Activated CD4-positive, alpha-beta T cell treated with anti-CD3 and anti-CD28 coated beads, Interleukin-10, Interleukin-2, amounts not matched to agents 100 ng/mL and 50 ng/mL, durations not matched to agents 16 hours and 8 hours (primary cell): ENCODE results near the gene MYO5A.
"Not testable (repeated sequence)": the region's sequence is repeated elsewhere in the genome, so short reads cannot be mapped to it uniquely, and the experiment has no call there.

Experiments used
- DNase-seq: peaks from one replicate; pipeline ENCODE4 v3.0.0-alpha.2; 2020

MYO5A gene

GRCh38 chr15:52540374-52541012 is 11.8 kb upstream of the MYO5A start:
- no peak for DNase-seq

GRCh38 chr15:52537459-52537858 is 8.8 kb upstream of the MYO5A start:
- no peak for DNase-seq

GRCh38 chr15:52532427-52532826 is 3.7 kb upstream of the MYO5A start:
- no peak for DNase-seq

GRCh38 chr15:52529940-52530339 is 1.3 kb upstream of the MYO5A start:
- no peak for DNase-seq

- peak; percentile 22 for DNase-seq
Measured at GRCh38 chr15:52529341-52529924, 753 bp upstream of the MYO5A start.

- peak; percentile 49 for DNase-seq
Measured at GRCh38 chr15:52527911-52528563, 643 bp downstream of the MYO5A start.

- no peak for DNase-seq
Measured at GRCh38 chr15:52527196-52527910, 1.3 kb downstream of the MYO5A start.

- DNase-seq = no peak
Measured at GRCh38 chr15:52524223-52525136, 4.2 kb downstream of the MYO5A start.

GRCh38 chr15:52523647-52524046 is 5.0 kb downstream of the MYO5A start:
- DNase-seq = no peak

- DNase-seq = no peak
Measured at GRCh38 chr15:52523192-52523591, 5.5 kb downstream of the MYO5A start.

GRCh38 chr15:52521682-52522081 is 7.0 kb downstream of the MYO5A start:
- DNase-seq = no peak

GRCh38 chr15:52520421-52520820 is 8.3 kb downstream of the MYO5A start:
- DNase-seq = no peak

GRCh38 chr15:52518487-52519371 is 10.0 kb downstream of the MYO5A start:
- no peak for DNase-seq

- no peak for DNase-seq
Measured at GRCh38 chr15:52517014-52517413, 11.7 kb downstream of the MYO5A start.

- DNase-seq = no peak
Measured at GRCh38 chr15:52515343-52515742, 13.3 kb downstream of the MYO5A start.

GRCh38 chr15:52514482-52514881 is 14.2 kb downstream of the MYO5A start:
- DNase-seq = no peak

GRCh38 chr15:52512869-52513268 is 15.8 kb downstream of the MYO5A start:
- DNase-seq = not testable (repeated sequence)

- DNase-seq = no peak
Measured at GRCh38 chr15:52511084-52511483, 17.6 kb downstream of the MYO5A start.

- no peak for DNase-seq
Measured at GRCh38 chr15:52509500-52510245, 19.0 kb downstream of the MYO5A start.

- DNase-seq = no peak
Measured at GRCh38 chr15:52506549-52506948, 22.1 kb downstream of the MYO5A start.

- DNase-seq = no peak
Measured at GRCh38 chr15:52505151-52505550, 23.5 kb downstream of the MYO5A start.
